Measurements from ENCODE around the gene NANS. TPM values are rescaled to one million over a fixed set of nuclear protein-coding genes. Genes with fewer than 3 reads are reported as not detected.
"Not testable (repeated sequence)": the region's sequence is repeated elsewhere in the genome, so short reads cannot be mapped to it uniquely, and the experiment has no call there.

The NANS gene
- total RNA-seq, 1 donor from 2014 or later: 22.8 TPM

DNA sequence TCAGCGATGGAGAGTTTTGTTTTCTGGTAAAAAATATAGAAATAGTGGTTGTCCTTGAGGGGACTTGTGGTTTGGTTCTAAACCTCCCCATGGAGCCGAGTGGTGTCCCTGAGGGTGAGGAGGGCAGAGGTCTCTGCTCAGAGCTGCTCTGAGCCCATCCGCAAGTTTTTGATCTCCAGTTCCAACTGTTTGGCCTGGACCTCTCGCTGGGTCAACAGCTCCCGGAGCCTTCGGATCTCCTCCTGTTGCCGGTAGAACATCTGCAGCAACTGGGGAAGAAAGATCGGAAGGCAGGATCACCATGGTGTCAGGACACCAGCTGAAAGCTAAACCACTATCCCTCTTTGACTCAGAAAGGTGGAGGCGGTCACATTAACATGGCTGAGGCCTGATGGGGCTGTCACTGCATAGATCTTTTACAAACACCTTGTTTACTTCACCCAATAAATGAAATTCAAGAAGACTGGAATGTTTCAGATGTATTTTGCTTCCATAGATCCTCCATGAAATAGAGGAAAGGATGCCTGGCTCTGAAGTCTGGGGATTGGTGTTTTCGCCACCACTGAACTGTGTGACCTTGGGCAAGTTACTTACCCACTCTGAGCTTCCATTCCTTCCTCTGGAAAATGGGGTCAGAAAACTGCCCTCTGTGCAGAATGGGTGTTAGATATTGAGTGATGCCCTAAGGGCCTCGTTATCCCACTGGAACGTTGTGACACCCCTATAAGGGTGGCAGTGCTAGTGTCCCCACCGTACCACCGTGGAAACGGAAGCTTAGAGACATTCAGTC, 68.3 kb downstream of the NANS start:
- DNase-seq (ENCODE audit: low spot score in 2 of 2) (no peak), FAIRE-seq (no peak)

DNA sequence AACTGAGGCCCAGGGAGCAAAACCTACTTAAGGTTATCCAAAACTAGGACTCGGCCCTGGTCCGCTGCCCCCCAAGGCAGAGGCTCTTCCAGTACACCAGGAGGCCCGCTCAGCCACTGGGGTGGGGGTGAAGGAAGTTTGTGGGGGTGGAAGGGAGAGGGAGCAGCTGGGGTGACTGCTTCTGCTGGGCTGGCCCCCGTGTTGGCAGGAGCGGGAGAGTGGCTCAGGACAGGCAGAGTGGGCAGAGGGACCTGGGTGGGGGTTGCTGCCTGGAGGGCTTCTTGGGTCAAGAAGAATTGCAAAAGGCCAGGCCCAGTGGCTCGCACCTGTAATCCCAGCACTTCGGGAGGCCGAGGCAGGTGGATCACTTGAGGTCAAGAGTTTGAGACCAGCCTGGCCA, 70.7 kb downstream of the NANS start:
- FAIRE-seq (no peak), DNase-seq (ENCODE audit: low spot score in 2 of 2) (no peak)

DNA sequence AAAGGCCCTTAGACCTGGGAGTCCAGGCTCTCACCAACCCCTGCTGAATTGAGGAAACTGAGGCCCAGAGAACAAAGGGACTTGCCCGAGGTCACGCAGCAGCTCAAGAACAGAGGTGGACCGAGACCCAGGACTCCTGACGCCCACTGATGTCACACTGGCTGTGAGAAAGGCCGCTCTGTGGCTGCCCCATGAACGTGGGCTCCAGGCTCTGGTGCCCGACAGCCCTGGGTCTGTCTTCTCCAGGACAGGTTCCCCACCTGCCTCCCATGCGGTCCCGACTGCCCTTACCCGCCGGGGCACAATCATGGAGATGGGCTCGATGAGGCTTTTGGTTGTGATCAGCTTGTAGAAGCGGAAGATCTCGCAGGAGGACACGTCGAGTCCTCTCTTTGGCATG, 71.8 kb downstream of the NANS start:
- DNase-seq (ENCODE audit: low spot score in 2 of 2) (no peak), FAIRE-seq (no peak)

DNA sequence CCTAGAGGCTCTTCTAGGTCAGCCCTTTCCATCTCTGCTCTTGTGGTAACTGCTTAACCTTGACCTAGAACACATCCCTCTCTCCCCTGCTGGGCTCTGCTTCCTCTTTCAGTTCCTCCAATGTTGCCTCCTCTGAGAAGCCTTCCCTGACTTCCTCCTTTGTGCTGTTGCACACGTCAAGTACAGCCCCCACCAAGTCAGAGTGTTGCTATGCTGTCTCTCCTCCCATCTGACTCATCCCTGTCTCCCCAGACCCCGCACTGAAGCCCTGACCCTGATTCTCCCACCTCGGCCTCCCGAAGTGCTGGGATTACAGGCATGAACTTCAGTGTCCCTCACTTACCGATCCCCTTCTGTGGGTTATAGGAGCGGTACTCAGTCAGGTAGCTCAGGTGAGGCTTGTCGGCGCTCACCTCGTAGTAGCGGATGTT, 72.9 kb downstream of the NANS start:
- no peak for FAIRE-seq
- no peak for DNase-seq (ENCODE audit: low spot score in 2 of 2)

DNA sequence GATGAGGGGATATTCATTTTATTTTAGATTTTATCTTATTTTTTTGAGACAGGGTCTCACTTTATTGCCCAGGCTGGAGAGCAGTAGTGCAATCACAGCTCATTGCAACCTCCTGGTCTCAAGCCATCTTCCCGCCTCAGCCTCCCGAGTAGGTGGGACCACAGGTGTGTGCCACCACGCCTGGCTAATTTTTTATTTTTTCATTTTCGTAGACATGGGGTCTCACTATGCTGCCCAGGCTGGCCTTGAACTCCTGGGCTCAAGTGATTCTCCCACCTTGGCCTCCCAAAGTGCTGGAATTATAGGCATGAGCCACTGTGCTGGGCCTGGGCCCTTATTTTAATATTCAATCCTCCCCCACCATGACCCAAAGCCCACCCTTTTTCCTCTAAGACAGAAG, 73.5 kb downstream of the NANS start:
- not testable (repeated sequence) for FAIRE-seq

DNA sequence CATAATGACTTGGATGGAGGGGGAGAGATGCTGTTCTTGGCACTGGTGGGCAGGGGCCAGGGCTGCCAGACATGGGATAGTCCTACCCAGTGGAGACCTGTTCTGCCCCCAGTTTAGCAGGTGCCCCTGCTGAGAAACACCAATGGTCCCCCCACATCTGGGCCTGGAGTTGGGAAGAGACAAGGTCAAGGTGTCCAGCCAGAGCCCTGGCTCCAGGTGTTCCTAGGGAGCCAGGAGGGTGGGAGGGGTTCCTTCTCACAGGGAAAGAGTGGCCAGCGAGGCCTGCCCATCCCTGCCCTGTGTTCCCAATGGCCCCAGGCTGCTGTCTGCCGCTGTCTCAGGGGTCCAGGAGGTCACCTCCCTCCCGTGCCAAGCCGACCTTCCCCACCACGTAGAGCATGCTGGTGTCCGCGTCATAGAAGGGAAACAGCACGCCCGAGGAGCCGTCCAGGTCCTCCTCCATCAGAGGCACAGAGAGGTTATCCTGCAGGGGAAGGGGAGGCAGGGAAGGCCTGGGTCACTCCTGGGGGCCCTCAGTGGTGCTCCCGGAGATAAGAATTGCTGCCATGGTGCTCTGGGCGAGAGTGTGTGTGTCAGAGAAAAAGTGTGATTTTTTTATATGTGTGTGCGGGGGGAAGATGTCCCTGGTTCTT, 74.2 kb downstream of the NANS start:
- DNase-seq (ENCODE audit: low spot score in 2 of 2) (no peak), FAIRE-seq (no peak)

More for the DNA sequence above, 73.5 kb downstream of the NANS start:
- DNase-seq (ENCODE audit: low spot score in 2 of 2): not testable (repeated sequence)

DNA sequence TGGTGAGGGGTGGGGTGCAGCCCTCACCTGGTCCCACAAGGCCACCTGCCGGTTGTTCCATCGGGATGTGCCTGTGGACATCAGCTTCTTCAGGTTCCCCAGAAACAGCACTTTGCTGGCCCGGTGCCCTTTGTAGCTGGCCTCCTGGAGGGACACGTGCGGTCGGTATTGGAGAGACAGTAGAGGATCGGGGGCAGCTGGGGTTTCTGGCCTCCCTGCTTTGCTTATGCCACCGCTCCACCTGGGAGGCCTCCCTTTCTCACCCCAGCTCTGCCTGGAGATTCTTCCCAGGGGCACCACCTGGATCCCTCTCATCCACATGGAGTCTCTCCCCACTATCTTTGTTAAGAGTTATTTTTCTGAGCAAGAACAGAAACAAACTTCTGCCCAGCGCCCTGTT, 75.6 kb downstream of the NANS start:
- FAIRE-seq (no peak), DNase-seq (ENCODE audit: low spot score in 2 of 2) (no peak)

Small RNA genes lying within 50 kb of the gene (small RNA-seq; reads per million reads assigned to genes)
- gene RF00017 (not detected), gene RNU6-918P (not detected)

Other genes with a start within 250 kb of the NANS start
- gene FOXE1, start 203.5 kb upstream of the NANS start, total RNA-seq: not detected
- 18.3 TPM for gene TRMO, start 134.2 kb upstream of the NANS start, total RNA-seq
- 3.7 TPM for gene HEMGN, start 118.6 kb upstream of the NANS start, total RNA-seq
- gene ANP32B, start 73.4 kb upstream of the NANS start, total RNA-seq: 6.1 TPM
- gene TRIM14, start 62.5 kb downstream of the NANS start, total RNA-seq: 0.82 TPM
- gene CORO2A, start 135.9 kb downstream of the NANS start, total RNA-seq: 4.5 TPM
- 1.2 TPM for gene TBC1D2, start 198.9 kb downstream of the NANS start, total RNA-seq